ENCODE measurements around the gene MPDU1. TPM values are rescaled to one million over a fixed set of nuclear protein-coding genes. Genes with fewer than 3 reads are reported as not detected.

MPDU1 gene
- total and polyA plus RNA-seq, 10 of the 15 experiments (the other 5 are each of a cell fraction or from before 2014, with no cell fraction given): 3.6 to 138 (median 78.9) TPM

GRCh38 chr17:7575481-7575883 is 8.2 kb upstream of the MPDU1 start:
- H3K9ac ChIP-seq (ENCODE audit: control insufficient read depth, insufficient read depth, low read length): peak overlapping the region; percentile 99; the same call in 1 of the 2 replicates
- in situ Hi-C loops (cut with MboI): no loop called here
- TF ChIP-seq HDAC6 (IDR thresholded peaks at IDR 0.05; ENCODE audit: unreplicated experiment): no peak
- no peak for TF ChIP-seq RBBP5 (conservative IDR thresholded peaks at IDR 0.05)
- TF ChIP-seq RUNX3 (IDR thresholded peaks at IDR 0.05; ENCODE audit: low read length): no peak
- TF ChIP-seq SMARCA5 (IDR thresholded peaks at IDR 0.05): no peak
- no peak for TF ChIP-seq MEF2A (IDR thresholded peaks at IDR 0.05; ENCODE audit: insufficient read depth, low read depth, low read length)
- TF ChIP-seq SP1 (IDR thresholded peaks at IDR 0.05; ENCODE audit: low read depth, low read length): no peak
- TF ChIP-seq TCF12 (IDR thresholded peaks at IDR 0.05; ENCODE audit: low read depth, low read length): no peak
- no peak for TF ChIP-seq BRCA1 (IDR thresholded peaks at IDR 0.05; ENCODE audit: low read depth, low read length)
- TF ChIP-seq CHD4 (IDR thresholded peaks at IDR 0.05): no peak
- TF ChIP-seq PAX8 (IDR thresholded peaks at IDR 0.05): no peak
- no peak for TF ChIP-seq E4F1 (IDR thresholded peaks at IDR 0.05; ENCODE audit: borderline replicate concordance, partially characterized antibody)
- no peak for TF ChIP-seq ELK1 (IDR thresholded peaks at IDR 0.05; ENCODE audit: low read depth, low read length)
- 0 out of 2 replicates have a peak, but pooled peaks have one; percentile 27 for TF ChIP-seq SMAD5 (IDR thresholded peaks at IDR 0.05; ENCODE audit: low read depth)
- TF ChIP-seq POLR2AphosphoS5 (IDR thresholded peaks at IDR 0.05; ENCODE audit: low read length): peak; percentile 66
- TF ChIP-seq SUZ12 (IDR thresholded peaks at IDR 0.05; ENCODE audit: unreplicated experiment): no peak
- TF ChIP-seq NBN (IDR thresholded peaks at IDR 0.05): no peak
- no peak for TF ChIP-seq EGR1 (IDR thresholded peaks at IDR 0.05; ENCODE audit: borderline replicate concordance in 1 of 2, low read depth in 2 of 2, low read length in 2 of 2)
- no peak for TF ChIP-seq STAT1 (conservative IDR thresholded peaks at IDR 0.05)
- no peak for TF ChIP-seq BCLAF1 (IDR thresholded peaks at IDR 0.05)
- no peak for TF ChIP-seq GATAD2B (conservative IDR thresholded peaks at IDR 0.05; ENCODE audit: low read depth)

More at GRCh38 chr17:7575481-7575883, 8.2 kb upstream of the MPDU1 start:
- ATAC-seq (no peak), DNase-seq (ENCODE audit: low read depth, low spot score) (no peak), FAIRE-seq (no peak)
- H3K4me2 ChIP-seq (ENCODE audit: control insufficient read depth, insufficient read depth): peak overlapping the region; percentile 84
- H3K9me3 ChIP-seq (replicated peaks; ENCODE audit: control insufficient read depth, insufficient read depth, low read length): no peaks in the 10 kb centered on the region
- WGBS (ENCODE audit: insufficient coverage, insufficient replicate concordance, low lambda C conversion rate, missing lambda C conversion rate): 0% methylated on average over 1 of the region's 1 CpG
- peak overlapping the region; percentile 93 for H3K4me3 ChIP-seq
- intact Hi-C loops (cut with micrococcal nuclease; ENCODE audit: unreplicated experiment): no loop called here
- ChIA-PET RAD21 (ENCODE audit: unreplicated experiment) (interaction anchor here (1.0 to 2.7 kb wide), 4 partner anchors 14 to 115 kb away, joined by 3 to 8 read pairs (median 4); partner anchors contain the start of genes SENP3 and TP53), CTCF (interaction anchor here (0.8 to 3.0 kb wide), 3 partner anchors 8 to 15 kb away, joined by 3 to 14 read pairs (median 5); partner anchors contain the start of genes MPDU1 and SENP3), POLR2A (interaction anchor here (0.5 to 5.1 kb wide), 4 partner anchors 9 to 143 kb away, joined by 4 to 39 read pairs (median 6); partner anchors contain the start of genes MPDU1 and TP53), SMC1A (ENCODE audit: uncharacterized antibody, unreplicated experiment) (interaction anchor here (0.8 to 2.2 kb wide), 4 partner anchors 8 to 112 kb away, joined by 3 to 6 read pairs (median 4); partner anchors contain the start of genes MPDU1, TP53 and WRAP53)
- H3K27ac ChIP-seq (ENCODE audit: control insufficient read depth, insufficient read depth): no peak overlapping the region
- no peaks in the 10 kb centered on the region for H3K27me3 ChIP-seq (replicated peaks in 1 of 2; ENCODE audit: control insufficient read depth in 2 of 2, insufficient read depth in 2 of 2, low read length in 1 of 2)
- peaks cover 25% of the 10 kb centered on the region for H4K20me1 ChIP-seq (ENCODE audit: control insufficient read depth, insufficient read depth)
- peaks cover 43% of the 10 kb centered on the region for H3K4me1 ChIP-seq (ENCODE audit: control insufficient read depth, insufficient read depth, low read length)
- peaks cover 36 to 56% of the 10 kb centered on the region in 2 experiments for H3K36me3 ChIP-seq (ENCODE audit: control insufficient read depth in 2 of 2, insufficient read depth in 2 of 2, low read length in 1 of 2)
- H2AFZ ChIP-seq (ENCODE audit: control insufficient read depth, low read depth, low read length): no peak overlapping the region
- H3K79me2 ChIP-seq (ENCODE audit: control insufficient read depth, insufficient read depth, low read length): peaks cover 61% of the 10 kb centered on the region
- BruUV-seq (replicated peaks): no TSS peak

All from GM12878 (cell line).